GM13976 (cell line): ENCODE data around the gene NADK2.

Experiments used
- DNase-seq: peaks from one replicate; pipeline ENCODE4 v3.0.0; 2012; ENCODE audit warnings: low spot score
- in situ Hi-C: fragments of 300-500 bp; cut with MboI; formaldehyde crosslinking; loops from one replicate; pipeline ENCODE4 v1.12.0; 2022; ENCODE audit warnings: low sequenced_read_pairs, mixed read lengths, inconsistent platforms; ENCODE audit not compliant: unreplicated experiment
- TF ChIP-seq, protein P1 (sequence below): IDR thresholded peaks from 2 replicates; pipeline ENCODE4 v1.5.1; 2012; ENCODE audit warnings: borderline replicate concordance, mild to moderate bottlenecking; ENCODE audit not compliant: insufficient read depth; ENCODE audit errors: extremely low read depth, missing control alignments, control extremely low read depth

The NADK2 gene

GRCh38 chr5:36246036-36246800, 4.5 kb upstream of the NADK2 start:
- TF ChIP-seq, protein P1, sequence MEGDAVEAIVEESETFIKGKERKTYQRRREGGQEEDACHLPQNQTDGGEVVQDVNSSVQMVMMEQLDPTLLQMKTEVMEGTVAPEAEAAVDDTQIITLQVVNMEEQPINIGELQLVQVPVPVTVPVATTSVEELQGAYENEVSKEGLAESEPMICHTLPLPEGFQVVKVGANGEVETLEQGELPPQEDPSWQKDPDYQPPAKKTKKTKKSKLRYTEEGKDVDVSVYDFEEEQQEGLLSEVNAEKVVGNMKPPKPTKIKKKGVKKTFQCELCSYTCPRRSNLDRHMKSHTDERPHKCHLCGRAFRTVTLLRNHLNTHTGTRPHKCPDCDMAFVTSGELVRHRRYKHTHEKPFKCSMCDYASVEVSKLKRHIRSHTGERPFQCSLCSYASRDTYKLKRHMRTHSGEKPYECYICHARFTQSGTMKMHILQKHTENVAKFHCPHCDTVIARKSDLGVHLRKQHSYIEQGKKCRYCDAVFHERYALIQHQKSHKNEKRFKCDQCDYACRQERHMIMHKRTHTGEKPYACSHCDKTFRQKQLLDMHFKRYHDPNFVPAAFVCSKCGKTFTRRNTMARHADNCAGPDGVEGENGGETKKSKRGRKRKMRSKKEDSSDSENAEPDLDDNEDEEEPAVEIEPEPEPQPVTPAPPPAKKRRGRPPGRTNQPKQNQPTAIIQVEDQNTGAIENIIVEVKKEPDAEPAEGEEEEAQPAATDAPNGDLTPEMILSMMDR: no peak
- in situ Hi-C loops: no loop called here
- DNase-seq: no peak

GRCh38 chr5:36244076-36244475, 2.4 kb upstream of the NADK2 start:
- in situ Hi-C loops: no loop called here
- TF ChIP-seq, protein P1: no peak
- DNase-seq: no peak

DNA sequence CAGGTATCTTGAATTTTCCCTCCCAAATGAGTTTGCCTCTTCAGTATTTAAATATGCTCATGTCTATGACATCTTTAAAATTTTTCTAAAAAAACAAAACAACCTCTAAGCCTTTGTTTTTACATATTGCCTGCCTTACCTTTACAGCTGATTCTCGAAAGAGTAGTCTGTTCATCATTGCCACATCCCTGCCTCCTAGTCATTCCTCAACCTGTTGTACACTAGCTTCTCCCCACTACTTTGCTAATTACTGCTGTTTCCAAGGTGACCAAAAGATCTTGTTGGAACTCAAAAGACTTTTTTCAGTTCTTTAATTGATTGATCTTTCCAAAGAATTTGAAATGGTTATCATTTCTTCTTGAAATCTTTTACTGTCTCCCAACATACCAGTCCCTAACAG, 1.9 kb upstream of the NADK2 start:
- TF ChIP-seq, protein P1: no peak
- DNase-seq: no peak
- in situ Hi-C loops: no loop called here

DNA sequence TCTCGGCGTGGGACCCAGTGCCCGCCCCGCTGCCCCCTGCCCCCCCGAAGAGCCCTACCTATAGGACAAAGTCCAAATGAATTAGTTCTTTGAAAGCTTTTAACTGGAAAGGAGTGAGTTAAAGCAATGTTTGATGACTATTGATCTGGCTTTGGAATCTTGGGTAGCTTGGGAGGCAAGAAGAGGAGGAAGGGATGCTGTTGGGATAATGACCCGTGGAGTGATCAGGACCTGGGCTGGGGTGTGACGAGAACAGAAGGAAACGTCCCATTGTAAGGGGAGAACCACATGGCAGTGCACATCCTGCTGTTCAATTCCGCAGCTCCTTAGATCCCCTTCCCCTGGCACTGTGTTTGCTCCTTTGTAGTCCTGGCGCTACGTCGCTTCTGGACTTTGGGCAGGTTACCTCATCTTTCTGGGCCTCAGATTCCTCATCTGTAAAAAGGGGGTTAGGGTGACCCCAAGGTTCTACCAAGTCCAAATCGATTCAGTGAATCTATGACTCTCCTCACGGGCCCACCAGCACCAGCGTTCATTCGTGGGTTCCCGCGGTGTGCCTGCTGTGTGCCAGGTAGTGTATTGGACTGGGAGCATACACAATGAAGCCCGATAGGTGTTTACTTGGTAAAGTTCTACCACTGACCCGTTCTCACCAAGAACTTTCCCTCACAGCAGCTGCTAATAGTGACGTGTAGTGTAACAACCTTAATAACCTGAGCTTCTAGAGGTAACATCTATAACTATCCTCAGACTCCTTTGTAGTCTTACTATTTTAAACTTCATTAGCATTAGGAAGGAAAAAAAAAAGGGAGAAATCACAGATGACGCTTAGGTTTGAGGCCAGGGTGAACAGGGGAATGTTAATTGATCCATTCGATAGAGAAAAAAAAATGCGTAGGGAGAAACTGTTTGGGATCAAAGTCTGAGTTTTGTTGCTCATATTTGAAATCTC, 1.1 kb upstream of the NADK2 start:
- in situ Hi-C loops: no loop called here
- TF ChIP-seq, protein P1: no peak
- no peak for DNase-seq

DNA sequence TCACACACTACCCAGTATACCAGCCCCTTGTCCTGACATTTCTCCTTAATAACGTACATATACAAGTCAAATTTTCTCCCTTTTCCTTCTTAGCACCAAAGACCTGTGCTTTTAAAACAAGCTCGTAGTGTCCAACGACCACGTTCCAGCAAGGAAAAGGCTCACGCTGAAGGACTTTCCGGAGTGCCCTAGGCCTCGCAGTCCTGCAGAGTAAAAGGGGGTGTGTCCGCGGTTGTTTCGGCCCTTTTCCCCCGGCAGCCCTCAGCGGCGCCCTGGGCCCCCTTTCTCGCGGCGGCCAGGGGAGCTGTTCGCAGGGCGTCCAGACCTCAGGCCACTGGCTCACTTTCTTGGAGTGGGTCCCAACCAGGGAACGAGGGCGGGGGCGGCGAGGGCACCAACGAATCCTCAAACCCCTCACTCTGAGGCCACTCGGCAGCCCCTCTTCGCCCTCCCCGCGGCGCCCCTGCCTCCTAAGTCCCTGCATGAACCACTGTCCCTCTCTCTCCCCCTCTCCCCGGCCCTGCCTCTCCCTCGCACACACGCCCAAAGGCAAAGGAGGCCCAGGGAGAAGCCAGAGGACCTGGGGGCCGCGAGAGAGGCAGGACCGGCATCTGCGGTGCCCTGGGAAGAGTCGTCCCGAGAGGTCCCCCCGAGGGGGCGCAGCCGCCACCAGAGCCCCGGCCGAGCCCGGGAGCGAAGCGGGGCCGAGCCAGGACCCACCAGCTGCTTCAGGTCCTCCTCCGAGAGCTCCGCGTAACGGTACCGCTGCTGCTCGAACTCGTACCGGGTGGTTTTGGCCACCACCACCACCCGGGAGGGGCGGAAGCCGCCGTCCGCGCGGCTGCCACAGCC, 720 bp downstream of the NADK2 start:
- DNase-seq: peak; percentile 69
- TF ChIP-seq, protein P1: no peak
- in situ Hi-C loops: no loop called here
